Stimulated activated CD4-positive, alpha-beta T cell treated with anti-CD3 and anti-CD28 coated beads, TNF-alpha, amount 100 ng/mL, for 48 hours (primary cell): Measurements from ENCODE around the gene GNA12.
A peak's percentile ranks its signal among the peaks of the same experiment; 100 is the strongest.
"Not testable (repeated sequence)": the region's sequence is repeated elsewhere in the genome, so short reads cannot be mapped to it uniquely, and the experiment has no call there.

Source experiments
- DNase-seq, 3 donors: peaks; one replicate each; pipeline ENCODE4 v3.0.0-alpha.2; 2020; ENCODE audit warnings: low read depth in 3 of 3

The GNA12 gene

DNA sequence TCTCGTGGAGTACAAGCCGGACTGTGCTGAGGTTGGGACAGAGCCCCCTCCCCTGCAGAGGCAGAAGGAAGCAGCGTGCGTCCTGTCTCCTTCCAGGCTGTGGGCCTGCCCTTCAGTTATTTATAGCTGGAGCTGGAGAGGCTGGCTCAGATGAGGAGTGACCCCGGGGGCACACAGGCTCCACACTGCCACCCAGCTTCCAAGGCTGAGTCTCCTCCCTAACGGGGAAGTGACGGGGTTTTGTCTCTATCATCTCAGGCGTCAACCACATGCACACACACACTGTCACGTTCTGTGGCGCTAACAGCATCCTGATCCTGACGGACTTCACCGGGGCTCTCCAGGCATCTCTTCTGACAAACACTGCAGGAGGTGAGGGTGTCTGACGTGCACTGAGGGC lies 130.7 kb downstream of the GNA12 start:
- no peak for DNase-seq

DNA sequence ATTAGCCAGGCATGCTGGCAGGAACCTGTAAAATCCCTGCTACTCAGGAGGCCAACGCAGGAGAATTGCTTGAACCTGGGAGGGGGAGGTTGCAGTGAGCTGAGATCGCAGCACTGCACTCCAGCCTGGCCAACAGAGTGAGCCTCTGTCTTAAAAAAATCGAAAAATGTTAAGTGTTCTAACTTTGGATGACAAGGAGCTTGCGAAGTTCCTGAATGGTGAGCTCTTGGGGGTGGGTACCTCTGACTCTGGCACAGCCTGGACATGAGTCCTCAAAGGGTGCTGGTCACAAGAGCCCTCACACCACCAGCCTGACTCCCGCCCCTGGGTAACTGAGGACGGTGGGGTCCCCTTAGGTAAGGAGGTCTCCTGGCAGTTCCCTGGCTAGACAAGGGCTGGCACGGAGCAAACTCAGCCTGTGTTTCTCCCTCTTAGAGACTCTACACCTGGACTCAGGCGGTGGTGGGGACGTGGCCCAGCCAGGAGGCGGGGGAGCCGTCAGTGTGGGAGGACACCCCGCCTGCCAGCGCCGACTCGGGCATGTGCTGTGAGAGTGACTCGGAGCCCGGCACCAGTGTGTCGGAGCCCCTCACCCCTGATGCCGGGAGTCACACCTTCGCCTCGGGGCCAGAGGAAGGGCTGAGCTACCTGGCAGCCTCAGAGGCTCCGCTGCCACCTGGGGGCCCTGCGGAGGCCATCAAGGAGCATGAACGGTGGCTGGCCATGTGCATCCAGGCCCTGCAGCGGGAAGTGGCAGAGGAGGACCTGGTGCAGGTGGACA lies 132.0 kb downstream of the GNA12 start:
- DNase-seq: no peak

DNA sequence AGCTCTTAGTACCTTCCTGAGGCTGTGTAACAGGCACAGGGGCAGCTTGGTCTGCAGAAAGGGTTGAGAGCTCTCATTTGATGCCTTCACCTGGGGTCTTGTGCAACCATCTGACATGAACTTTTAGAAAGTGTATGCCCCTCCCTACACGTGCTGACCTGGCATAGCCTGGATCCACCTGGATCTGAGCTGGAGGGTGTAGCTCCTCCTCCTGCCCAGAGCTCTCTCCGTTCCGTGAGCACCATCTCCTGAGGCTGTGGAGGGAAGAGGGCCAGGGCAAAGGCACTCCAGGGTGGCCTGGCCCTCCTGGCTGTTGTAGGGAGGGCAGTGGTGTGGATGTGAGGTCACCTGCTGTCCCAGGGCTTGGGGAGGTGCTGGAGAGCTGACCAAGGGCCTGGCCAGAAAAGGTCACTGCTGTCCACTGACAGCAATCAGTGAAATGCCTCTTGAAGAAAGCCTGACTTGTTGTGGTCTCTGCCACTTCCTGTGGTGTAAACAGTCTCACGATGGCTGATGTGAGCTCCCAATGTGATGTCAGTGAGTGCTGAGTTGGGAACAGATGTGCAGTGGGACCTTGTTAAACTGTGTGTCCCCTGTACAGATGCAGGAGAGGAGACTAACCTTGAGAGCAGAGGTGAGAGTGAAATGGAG lies 133.1 kb downstream of the GNA12 start:
- DNase-seq: no peak

DNA sequence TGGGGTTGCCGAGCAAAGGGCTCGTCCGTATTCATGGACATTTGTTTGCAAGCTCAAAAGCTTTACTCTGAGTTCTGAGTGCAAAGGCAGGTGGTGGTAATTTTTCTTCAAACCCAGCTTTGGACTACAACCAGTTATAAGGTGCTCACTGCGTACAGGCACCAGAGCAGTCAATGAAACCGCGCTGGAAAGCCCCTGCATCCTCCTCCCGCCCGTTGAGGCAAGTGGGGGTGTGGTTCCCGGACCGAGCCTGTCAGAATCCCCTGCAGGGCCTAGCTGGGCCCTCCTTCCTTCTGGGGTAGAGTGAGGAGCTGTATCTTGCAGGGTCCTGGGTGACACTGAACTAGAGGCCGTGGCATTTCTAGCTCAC lies 133.8 kb downstream of the GNA12 start:
- DNase-seq: no peak

DNA sequence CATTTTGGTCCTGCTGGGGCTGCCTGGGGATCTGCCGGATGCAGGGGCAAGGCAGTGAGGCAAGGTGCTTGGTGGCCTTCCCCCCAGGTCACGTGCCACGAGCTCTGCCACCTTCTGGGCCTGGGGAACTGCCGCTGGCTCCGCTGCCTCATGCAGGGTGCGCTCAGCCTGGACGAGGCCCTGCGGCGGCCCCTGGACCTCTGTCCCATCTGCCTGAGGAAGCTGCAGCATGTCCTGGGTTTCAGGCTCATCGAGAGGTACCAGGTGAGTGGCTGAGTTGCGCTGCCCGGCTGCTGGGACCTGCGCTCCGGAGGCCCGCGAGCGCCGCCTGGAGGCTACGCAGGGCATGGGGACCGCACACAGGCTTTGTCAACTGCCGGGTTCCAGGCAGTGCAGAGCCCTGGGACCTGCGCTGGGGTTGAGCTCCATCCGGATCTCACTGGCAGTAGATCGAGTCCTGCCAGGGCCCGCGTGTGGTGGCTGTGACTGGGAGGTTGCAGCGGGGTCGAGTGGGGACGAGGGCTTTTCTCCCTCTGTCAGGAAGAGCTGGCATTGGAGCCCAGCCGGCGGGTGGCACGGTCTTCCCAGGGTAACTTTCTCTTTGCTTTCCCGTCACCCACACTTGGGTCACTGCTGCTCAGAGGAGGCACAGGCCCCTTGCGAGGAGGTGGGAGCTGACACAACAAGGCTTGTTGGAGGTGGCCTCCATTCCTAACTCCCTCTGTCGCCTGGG lies 134.4 kb downstream of the GNA12 start:
- DNase-seq: peak; percentile 60 to 80 (median 66)

DNA sequence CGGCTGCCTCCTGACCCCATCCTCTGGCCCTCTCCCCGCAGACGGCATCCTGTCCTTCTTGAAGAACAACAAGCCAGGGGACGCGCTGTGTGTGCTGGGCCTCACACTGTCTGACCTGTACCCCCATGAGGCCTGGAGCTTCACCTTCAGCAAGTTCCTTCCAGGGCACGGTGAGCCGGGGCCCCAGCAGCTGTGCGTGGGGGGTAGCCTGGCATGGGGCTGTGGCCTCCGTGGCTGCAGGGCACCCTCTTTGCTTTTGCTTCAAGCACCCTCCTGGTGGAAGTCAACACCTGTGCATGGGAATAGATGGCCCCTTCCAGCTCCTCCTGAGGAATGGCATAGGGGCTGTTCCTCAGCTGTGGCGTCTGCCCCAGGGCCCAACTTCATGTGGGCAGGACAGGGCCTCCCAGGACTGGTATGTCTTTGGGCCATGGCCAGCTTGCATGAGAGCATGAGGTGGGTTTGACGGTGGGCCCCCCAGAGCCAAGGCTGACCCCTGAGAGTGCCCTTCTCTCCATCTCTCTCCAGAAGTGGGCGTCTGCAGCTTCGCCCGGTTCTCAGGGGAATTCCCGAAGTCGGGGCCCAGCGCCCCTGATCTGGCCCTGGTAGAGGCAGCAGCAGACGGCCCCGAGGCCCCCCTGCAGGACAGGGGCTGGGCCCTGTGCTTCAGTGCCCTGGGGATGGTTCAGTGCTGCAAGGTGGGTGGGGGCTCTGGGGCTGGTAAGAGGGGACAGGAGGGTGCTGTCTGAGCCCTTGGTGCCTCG lies 135.4 kb downstream of the GNA12 start:
- no peak for DNase-seq

DNA sequence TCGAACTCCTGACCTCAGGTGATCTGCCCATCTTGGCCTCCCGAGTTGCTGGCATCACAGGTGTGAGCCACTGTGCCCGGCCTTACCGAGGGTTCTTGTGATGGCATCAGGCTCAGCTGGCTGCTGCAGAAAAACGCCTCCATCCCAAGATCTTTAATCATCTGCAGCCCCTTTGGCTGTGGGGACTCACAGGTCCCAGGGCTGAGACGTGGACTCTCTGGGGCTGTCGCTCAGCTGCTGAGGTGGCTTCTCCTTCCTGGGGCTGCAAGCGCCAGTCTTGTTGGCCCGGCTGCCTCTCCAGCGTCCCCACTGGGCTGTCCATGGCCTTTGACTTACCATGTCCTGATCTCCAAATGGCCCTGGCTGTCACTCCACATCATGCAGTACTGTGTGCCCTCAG lies 136.1 kb downstream of the GNA12 start:
- no peak for DNase-seq

DNA sequence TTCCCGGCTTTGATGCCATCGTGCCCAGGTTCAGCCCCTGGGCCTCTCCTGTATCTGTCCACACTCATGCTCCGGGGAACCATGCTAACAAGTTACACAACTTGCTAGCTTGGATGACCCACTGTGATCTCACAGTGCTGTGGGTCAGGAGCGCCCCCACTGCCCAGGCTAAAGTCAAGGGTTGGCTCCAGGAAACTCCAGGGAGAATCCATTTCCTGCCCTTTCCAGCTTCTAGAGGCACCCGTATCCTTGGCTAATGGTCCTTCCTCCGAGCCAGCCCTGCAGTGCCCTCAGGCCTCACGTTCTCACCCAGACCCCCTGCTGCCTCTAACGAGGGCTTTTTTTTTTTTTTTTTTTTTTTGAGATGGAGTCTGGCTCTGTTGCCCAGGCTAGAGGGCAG lies 136.6 kb downstream of the GNA12 start:
- DNase-seq: no peak

DNA sequence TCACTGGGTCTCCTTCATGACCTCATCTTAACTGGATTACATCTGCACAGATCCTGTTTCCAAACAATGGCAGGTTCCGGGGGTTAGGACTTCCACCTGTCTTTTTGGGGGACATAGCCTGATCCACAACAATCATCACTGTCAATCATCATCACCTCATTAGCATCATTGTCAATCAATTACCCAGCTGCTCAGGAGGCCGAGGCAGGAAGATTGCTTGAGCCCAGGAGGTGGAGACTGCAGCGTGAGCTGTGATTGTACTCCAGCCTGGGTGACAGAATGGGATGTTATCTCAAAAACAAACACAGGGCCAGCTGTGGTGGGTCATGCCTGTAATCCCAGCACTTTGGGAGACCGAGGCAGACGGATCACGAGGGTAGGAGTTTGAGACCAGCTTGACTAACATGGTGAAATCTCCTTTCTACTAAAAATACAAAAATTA lies 137.4 kb downstream of the GNA12 start:
- DNase-seq: no peak

DNA sequence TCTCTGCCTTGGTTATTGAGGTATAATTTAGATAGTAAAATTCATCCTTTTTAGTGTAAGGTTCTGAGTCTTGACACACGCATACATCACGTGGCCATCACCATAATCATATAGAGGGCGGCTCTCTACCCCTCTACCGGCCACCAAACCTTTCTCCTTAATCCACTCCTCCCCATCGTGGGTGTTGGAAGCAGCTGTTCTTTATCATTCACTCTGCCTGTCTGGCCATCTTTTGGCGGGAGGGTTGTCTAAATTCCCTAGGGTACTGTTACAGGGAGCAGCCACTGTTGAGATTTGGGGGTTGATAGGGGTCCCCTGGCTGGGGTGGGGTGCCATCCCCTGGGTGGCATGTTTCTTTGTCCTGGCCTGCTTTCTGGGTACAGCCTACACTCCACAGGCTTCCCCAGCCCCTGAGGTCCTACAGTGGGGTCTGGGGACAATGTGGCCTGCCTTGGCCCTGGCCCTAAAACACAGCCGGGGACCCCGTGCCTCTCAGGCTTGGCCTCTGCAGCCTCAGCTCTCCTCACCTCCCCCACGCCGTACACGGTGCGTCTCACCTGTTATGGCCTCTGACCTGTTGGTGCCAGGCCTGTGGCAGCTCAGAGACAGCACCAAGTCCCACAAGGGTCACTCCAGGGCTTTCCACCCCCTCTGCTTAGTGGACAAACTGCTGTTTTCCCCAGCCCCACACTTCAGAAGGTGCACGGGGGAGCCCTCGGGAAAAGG lies 138.6 kb downstream of the GNA12 start:
- DNase-seq: no peak

DNA sequence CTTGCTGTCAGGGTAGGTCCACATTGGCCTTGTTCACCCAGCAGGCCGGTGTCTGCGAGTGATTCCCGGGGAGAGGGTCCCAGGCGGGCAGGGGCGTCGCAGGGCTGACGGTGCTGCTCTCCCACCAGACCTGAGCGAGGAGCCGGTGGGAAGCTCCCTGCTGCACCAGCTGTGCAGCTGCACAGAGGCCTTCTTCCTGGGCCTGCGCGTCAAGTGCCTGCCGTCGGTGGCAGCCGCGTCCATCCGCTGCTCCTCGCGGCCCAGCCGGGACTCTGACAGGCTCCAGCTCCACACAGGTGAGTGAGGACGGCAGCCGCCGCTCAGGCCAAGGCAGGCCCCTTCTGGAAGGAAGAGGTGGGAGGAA lies 141.5 kb downstream of the GNA12 start:
- DNase-seq: no peak

DNA sequence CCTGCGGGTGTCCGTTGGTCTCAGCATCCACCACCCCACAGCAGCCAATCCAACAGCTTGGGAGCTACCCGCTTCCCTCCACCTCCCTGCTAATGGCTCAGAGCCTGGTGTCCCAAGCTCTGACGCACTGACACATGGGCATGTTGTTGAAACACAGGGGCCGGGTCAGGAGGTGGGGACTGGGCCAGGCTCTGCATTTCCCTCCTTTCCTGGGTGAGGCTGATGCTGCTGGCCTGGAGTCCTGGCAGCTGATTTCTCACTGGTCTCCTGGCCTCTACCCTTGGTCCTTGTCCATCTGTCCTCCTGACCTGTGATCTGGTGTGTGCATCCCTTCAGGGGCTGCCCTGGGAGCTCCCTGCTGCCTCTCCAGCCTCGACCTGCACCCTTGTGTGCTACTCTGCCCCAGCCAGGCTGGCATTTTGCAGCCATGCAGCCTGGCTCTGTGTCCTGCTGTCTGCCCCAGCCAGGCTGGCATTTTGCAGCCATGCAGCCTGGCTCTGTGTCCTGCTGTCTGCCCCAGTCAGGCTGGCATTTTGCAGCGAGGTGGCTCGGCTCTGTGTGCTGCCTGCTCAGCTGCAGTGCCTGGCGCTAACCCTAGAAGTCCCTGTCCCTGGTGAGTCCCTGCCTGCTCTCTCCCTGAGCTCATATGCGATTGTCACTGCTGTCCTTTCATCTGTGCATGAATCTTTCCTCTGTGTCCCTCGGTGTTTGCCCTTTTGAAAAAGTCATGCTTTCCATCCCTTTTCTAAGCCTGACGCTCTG lies 142.1 kb downstream of the GNA12 start:
- DNase-seq: no peak

DNA sequence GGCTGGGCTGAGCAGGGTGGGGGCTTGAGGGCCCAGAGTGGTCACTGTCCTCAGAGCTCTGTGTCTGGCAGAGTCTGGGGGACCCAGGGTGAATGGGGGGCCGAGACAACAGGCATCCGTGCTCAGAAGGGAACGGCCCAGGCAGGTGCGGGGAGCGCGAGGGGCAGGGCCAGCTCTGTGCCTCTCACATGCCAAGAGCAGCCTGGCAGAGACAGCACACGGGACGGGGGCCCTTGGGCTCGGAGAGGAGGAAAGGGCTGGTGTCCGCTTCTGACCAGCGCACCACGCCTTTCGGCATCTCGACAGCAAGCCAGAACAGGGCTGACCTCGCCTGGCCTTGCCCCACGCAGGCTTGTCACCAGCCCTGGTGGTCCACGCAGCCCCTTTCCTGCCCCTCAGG lies 142.7 kb downstream of the GNA12 start:
- DNase-seq: no peak

DNA sequence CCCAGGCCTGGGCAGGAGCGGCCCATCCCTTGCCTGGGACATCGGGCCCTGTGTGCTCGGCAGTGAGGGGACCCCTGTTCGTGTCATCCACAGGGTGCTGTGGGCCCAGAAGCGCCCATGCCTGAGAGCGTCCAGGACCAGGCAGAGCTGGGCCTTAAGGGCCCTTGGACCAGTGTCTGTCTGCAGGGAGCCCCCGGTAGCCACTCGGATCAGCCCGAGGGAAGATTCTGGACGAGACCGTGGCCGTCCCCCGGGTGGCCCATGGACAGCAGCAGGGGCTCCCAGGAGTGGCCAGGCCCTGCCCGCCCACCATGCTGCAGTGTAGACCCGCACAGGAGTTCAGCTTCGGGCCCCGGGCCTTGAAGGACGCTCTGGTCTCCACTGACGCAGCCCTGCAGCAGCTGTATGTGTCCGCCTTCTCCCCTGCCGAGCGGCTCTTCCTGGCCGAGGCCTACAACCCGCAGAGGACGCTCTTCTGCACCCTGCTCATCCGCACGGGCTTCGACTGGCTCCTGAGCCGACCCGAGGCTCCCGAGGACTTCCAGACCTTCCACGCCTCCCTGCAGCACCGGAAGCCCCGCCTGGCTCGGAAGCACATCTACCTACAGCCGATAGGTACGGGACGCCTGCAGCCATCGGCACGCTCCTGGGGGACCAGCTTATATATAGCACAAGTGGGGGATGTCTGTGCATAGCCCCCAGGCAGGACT lies 143.8 kb downstream of the GNA12 start:
- DNase-seq: no peak

DNA sequence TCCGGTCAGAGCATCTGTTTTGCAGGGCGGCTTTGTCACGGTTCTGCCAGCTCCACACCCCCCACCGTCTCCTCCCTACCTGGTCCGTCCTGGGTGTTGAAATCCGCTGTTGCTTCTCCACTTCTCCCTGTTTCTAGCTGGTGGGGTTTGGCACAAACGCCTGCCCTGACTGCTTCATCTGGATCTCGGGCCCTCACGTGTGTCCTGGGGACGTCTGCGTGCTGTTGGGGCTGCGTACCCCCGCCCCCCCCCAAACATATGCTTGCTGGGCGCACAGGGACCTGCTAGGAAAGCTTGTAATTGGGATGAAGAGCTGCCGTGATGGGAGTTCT lies 144.9 kb downstream of the GNA12 start:
- no peak for DNase-seq

DNA sequence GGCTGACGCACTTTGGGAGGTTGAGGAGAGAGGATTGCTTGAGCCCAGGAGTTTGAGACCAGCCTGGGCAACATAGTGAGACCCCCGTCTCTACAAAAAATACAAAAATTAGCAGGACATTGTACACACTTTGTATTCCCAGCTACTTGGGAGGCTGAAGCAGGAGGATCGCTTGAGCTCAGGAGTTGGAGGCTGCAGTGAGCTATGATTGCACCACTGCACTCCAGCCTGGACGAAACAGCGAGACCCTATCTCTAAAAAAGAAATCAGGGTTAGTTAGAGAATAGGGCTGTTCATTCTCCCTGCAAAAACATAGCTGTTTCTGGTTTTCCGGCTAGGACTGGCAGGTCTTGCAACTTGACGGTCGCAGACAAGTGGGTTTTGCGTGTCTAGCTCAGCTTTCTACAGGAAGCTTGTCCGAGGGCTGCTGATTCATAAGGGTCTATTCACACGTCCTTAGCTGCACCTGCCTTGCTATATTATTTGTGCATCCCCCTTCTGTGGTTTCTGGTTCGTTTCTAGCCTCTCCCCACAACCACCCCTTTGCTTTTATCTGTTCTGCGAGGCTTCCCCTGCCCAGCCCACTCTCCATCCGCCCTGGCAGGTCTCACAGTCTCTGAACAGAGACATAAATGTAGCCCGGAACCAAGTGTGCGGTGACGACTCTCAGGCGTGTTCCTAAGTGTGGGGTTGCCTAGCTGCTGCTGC lies 145.4 kb downstream of the GNA12 start:
- peak in 2 of 3 donors; percentile 36 to 50 for DNase-seq

DNA sequence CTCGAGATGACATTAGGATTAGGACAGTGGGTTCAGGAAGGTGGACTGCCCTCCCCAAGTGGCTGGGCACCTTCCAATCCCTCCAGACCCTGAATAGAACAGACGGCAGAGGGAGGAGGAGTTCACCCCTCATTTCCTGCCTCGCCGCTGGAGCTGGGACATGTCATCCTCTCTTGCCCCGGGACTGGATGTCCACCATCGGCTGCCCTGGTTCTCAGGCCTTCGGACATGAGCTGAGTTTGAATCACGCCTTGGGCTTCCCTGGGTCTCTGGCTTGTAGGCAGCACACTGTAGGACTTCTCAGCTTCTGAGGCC lies 150.0 kb downstream of the GNA12 start:
- DNase-seq: not testable (repeated sequence)

DNA sequence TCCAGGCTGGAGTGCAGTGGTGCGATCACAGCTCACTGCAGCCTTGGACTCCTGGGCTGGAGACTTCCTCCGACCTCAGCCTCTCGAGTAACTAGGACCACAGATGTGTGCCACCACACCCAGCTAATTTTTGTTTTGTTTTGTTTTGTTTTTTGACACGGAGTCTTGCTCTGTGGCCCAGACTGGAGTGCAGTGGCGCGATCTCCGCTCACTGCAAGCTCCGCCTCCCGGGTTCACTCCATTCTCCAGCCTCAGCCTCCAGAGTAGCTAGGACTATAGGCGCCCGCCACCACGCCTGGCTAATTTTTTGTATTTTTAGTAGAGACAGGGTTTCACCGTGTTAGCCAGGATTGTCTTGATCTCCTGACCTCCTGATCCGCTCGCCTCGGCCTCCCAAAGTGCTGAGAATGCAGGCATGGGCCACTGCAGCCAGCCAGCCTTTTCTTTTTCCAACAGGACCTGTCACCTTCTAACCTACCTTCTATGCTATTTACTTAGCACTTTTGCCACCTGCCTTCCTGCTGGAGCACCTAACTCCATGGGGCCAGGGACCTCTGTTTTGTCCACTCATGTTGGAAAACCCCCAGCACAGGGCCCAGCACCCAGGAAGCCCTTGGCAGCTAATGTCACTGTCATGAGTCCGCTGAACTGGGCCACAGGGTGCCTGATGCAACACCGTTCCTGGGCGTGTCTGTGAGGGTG lies 150.5 kb downstream of the GNA12 start:
- not testable (repeated sequence) for DNase-seq

DNA sequence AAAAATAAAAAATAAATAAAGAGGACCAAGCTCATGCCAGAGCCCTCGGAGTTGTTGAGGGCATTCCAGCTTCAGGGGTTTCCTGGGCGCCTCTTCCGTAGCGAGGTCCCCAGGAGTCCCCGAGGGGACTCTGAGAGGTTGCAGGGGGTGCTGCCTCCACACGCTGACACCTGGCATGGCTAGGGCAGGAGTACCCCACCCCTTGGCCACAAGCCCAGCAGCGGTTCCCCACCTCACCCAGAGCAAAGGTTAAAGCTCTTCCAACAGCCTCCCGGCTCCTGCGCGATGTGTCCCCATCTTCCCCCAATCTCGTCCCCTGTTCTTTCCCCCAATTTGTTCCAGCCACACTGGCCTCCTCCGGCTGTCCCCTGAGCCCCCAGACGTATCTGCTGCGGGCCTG lies 151.6 kb downstream of the GNA12 start:
- DNase-seq: no peak
